ENCODE measurements around the gene FAM53A.
"Not testable (repeated sequence)": the region's sequence is repeated elsewhere in the genome, so short reads cannot be mapped to it uniquely, and the experiment has no call there.

Gene FAM53A

GRCh38 chr4:1618438-1618837, 65.7 kb downstream of the FAM53A start:
- DNase-seq, result no peak

- DNase-seq, result no peak
These were observed 67.6 kb downstream of the FAM53A start for GRCh38 chr4:1616557-1616930.

- no peak for DNase-seq
These were observed 68.1 kb downstream of the FAM53A start for GRCh38 chr4:1615786-1616556.

GRCh38 chr4:1614854-1615595, 69.1 kb downstream of the FAM53A start:
- no peak for DNase-seq

GRCh38 chr4:1614502-1614853, 69.6 kb downstream of the FAM53A start:
- no peak for DNase-seq

- DNase-seq, result no peak
These were observed 70.1 kb downstream of the FAM53A start for GRCh38 chr4:1614049-1614448.

- DNase-seq, result no peak
These were observed 71.0 kb downstream of the FAM53A start for GRCh38 chr4:1613099-1613495.

- no peak for DNase-seq
These were observed 71.6 kb downstream of the FAM53A start for GRCh38 chr4:1612278-1613098.

- DNase-seq, result no peak
These were observed 72.6 kb downstream of the FAM53A start for GRCh38 chr4:1611501-1611870.

- DNase-seq, result no peak
These were observed 73.2 kb downstream of the FAM53A start for GRCh38 chr4:1610791-1611500.

- no peak for DNase-seq
These were observed 74.0 kb downstream of the FAM53A start for GRCh38 chr4:1609901-1610790.

- DNase-seq, result no peak
These were observed 75.2 kb downstream of the FAM53A start for GRCh38 chr4:1608821-1609500.

GRCh38 chr4:1608196-1608820, 75.8 kb downstream of the FAM53A start:
- DNase-seq, result no peak

- DNase-seq, result not testable (repeated sequence)
These were observed 76.5 kb downstream of the FAM53A start for GRCh38 chr4:1607436-1608195.

GRCh38 chr4:1604706-1605205, 79.4 kb downstream of the FAM53A start:
- DNase-seq, result peak in 1 of 2 donors; percentile 37

- DNase-seq, result no peak
These were observed 79.9 kb downstream of the FAM53A start for GRCh38 chr4:1604181-1604705.

GRCh38 chr4:1603413-1604135, 80.5 kb downstream of the FAM53A start:
- DNase-seq, result no peak

- DNase-seq, result no peak
These were observed 81.3 kb downstream of the FAM53A start for GRCh38 chr4:1602655-1603412.
